GM12872 (cell line): ENCODE measurements around the gene PTPRCAP.

Experiments
- CTCF ChIP-seq: IDR thresholded peaks from 3 replicates; pipeline ENCODE4 v1.5.1; 2011; ENCODE audit warnings: low read depth, mild to moderate bottlenecking, low read length, moderate library complexity; ENCODE audit not compliant: insufficient read depth

The PTPRCAP gene

DNA sequence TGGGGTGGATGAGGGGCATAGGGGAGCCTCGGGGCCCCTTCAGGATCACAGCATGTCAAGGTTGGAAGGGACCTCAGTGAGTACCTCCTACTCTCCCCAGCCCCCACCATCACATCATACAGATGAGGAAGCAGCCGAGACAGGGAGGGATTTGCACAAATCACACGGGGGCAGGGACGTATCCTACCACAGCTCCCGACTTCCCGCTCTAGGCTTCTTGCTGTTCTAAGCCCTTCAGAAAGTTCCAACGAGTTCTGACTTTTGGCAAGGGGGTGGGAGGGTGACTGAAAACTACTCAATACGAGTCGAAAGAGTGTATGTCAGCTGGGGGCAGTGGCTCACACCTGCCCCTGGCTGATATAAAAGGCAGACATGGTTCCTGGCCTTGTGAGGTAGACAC lies 50.4 kb downstream of the PTPRCAP start:
- no peak for TF ChIP-seq CTCF
